ENCODE results near the gene IBSP. TPM values are rescaled to one million over a fixed set of nuclear protein-coding genes. Genes with fewer than 3 reads are reported as not detected.
A peak's percentile ranks its signal among the peaks of the same experiment; 100 is the strongest.

The IBSP gene
- total RNA-seq, 1 experiment from 2014 or later, result not detected

DNA sequence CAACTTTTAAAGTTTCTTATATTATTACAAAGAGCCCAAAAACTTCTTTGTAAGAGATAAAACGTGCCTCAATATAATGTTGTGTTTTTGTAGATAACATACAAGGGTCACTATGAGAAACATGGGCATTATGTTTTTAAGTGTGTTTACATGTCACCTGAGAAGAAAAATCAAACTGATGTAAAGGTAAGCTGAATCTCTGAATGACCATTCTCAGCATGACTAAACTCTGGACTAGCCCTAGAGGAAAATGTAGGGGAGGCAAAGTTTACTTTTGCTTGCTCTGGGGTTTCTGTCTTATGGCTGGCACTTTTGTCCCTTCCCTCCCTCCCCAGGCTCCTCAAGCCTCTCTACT, 40.2 kb downstream of the IBSP start:
- H3K36me3 Mint-ChIP-seq (ENCODE audit: insufficient read depth, unreplicated experiment), result no peaks in the 10 kb centered on the region
- TF ChIP-seq CTCF (IDR thresholded peaks at IDR 0.05; ENCODE audit: unreplicated experiment), result no peak
- H3K27ac Mint-ChIP-seq (ENCODE audit: low read depth, unreplicated experiment), result no peak overlapping the region
- H3K4me1 Mint-ChIP-seq (ENCODE audit: insufficient read depth, unreplicated experiment), result peaks cover 15% of the 10 kb centered on the region
- BruUV-seq (replicated peaks), result no TSS peak
- ChIA-PET CTCF (interaction anchor here (0.6 to 4.2 kb wide), 17 partner anchors 10 to 535 kb away, joined by 3 to 77 read pairs (median 6); no protein-coding TSS in a partner anchor), POLR2A (interaction anchor here (1.4 kb wide), 1 partner anchor 19 kb away, joined by 3 read pairs; no protein-coding TSS in a partner anchor)
- no peaks in the 10 kb centered on the region for H3K9me3 Mint-ChIP-seq (ENCODE audit: unreplicated experiment)
- intact Hi-C loops (cut with micrococcal nuclease), result loop anchor here (1.0 to 2.0 kb wide), 3 partner anchors 160 to 465 kb away; no protein-coding TSS in a partner anchor
- no peak for DNase-seq (ENCODE audit: unreplicated experiment)
- no peaks in the 10 kb centered on the region for H3K27me3 Mint-ChIP-seq (ENCODE audit: insufficient read depth, unreplicated experiment)
- no peak overlapping the region for H3K4me3 Mint-ChIP-seq (ENCODE audit: unreplicated experiment)

GRCh38 chr4:87840149-87840548, 40.8 kb downstream of the IBSP start:
- no TSS peak for BruUV-seq (replicated peaks)
- intact Hi-C loops (cut with micrococcal nuclease), result loop anchor here (10.0 kb wide), 1 partner anchor 685 kb away; no protein-coding TSS in a partner anchor
- TF ChIP-seq CTCF (IDR thresholded peaks at IDR 0.05; ENCODE audit: unreplicated experiment), result no peak
- ChIA-PET CTCF (interaction anchor here (0.6 to 4.2 kb wide), 11 partner anchors 9 to 535 kb away, joined by 3 to 77 read pairs (median 6); no protein-coding TSS in a partner anchor), POLR2A (interaction anchor here (1.4 kb wide), 1 partner anchor 20 kb away, joined by 3 read pairs; no protein-coding TSS in a partner anchor)
- Mint-ChIP-seq H3K4me1 (ENCODE audit: insufficient read depth, unreplicated experiment) (peaks cover 18% of the 10 kb centered on the region), H3K36me3 (ENCODE audit: insufficient read depth, unreplicated experiment) (no peaks in the 10 kb centered on the region), H3K27me3 (ENCODE audit: insufficient read depth, unreplicated experiment) (no peaks in the 10 kb centered on the region), H3K9me3 (ENCODE audit: unreplicated experiment) (no peaks in the 10 kb centered on the region), H3K27ac (ENCODE audit: low read depth, unreplicated experiment) (no peak overlapping the region), H3K4me3 (ENCODE audit: unreplicated experiment) (no peak overlapping the region)
- no peak for DNase-seq (ENCODE audit: unreplicated experiment)

GRCh38 chr4:87843936-87844335, 44.6 kb downstream of the IBSP start:
- H3K27me3 Mint-ChIP-seq (ENCODE audit: insufficient read depth, unreplicated experiment), result no peaks in the 10 kb centered on the region
- H3K4me3 Mint-ChIP-seq (ENCODE audit: unreplicated experiment), result no peak overlapping the region
- H3K27ac Mint-ChIP-seq (ENCODE audit: low read depth, unreplicated experiment), result no peak overlapping the region
- peaks cover 23% of the 10 kb centered on the region for H3K4me1 Mint-ChIP-seq (ENCODE audit: insufficient read depth, unreplicated experiment)
- TF ChIP-seq CTCF (IDR thresholded peaks at IDR 0.05; ENCODE audit: unreplicated experiment), result no peak
- no peaks in the 10 kb centered on the region for H3K9me3 Mint-ChIP-seq (ENCODE audit: unreplicated experiment)
- POLR2A ChIA-PET, result interaction anchor here (0.6 to 0.8 kb wide), 5 partner anchors 124 to 1437 kb away, joined by 3 to 4 read pairs (median 3); no protein-coding TSS in a partner anchor
- no TSS peak for BruUV-seq (replicated peaks)
- CTCF ChIA-PET, result interaction anchor here (0.7 to 3.3 kb wide), 8 partner anchors 9 to 670 kb away, joined by 3 to 40 read pairs (median 5); no protein-coding TSS in a partner anchor
- H3K36me3 Mint-ChIP-seq (ENCODE audit: insufficient read depth, unreplicated experiment), result no peaks in the 10 kb centered on the region
- peak; percentile 91 for DNase-seq (ENCODE audit: unreplicated experiment)
- intact Hi-C loops (cut with micrococcal nuclease), result loop anchor here (10.0 kb wide), 1 partner anchor 689 kb away; no protein-coding TSS in a partner anchor

- BruUV-seq (replicated peaks), result no TSS peak
Observed at GRCh38 chr4:87844452-87844851, 45.1 kb downstream of the IBSP start.

More at GRCh38 chr4:87844452-87844851, 45.1 kb downstream of the IBSP start:
- Mint-ChIP-seq H3K27me3 (ENCODE audit: insufficient read depth, unreplicated experiment) (no peaks in the 10 kb centered on the region), H3K9me3 (ENCODE audit: unreplicated experiment) (no peaks in the 10 kb centered on the region), H3K4me1 (ENCODE audit: insufficient read depth, unreplicated experiment) (peaks cover 28% of the 10 kb centered on the region), H3K4me3 (ENCODE audit: unreplicated experiment) (no peak overlapping the region), H3K36me3 (ENCODE audit: insufficient read depth, unreplicated experiment) (no peaks in the 10 kb centered on the region), H3K27ac (ENCODE audit: low read depth, unreplicated experiment) (no peak overlapping the region)
- no peak for TF ChIP-seq CTCF (IDR thresholded peaks at IDR 0.05; ENCODE audit: unreplicated experiment)
- POLR2A ChIA-PET, result interaction anchor here (0.7 kb wide), 2 partner anchors 342 to 454 kb away, joined by 3 read pairs; no protein-coding TSS in a partner anchor
- intact Hi-C loops (cut with micrococcal nuclease), result loop anchor here (10.0 kb wide), 1 partner anchor 690 kb away; no protein-coding TSS in a partner anchor
- CTCF ChIA-PET, result interaction anchor here (0.7 to 3.3 kb wide), 7 partner anchors 8 to 670 kb away, joined by 3 to 40 read pairs (median 6); no protein-coding TSS in a partner anchor
- peak; percentile 29 for DNase-seq (ENCODE audit: unreplicated experiment)

Measured in MCF 10A (cell line).